MCF 10A (cell line): ENCODE results near the gene PEX11A. TPM values are rescaled to one million over a fixed set of nuclear protein-coding genes. Genes with fewer than 3 reads are reported as not detected.

ENCODE experiments used
- BruUV-seq: library from RNA; stranded (reverse); fragments of 400-500 nt; replicated peaks from 2 replicates; lab custom pipeline; 2021; lab: Mats Ljungman, UMichigan
- CTCF ChIA-PET: fragments of 300-600 bp; sonication (Branson Sonifier 250); formaldehyde crosslinking; extraction: SDS; loops from one replicate; lab custom pipeline; 2021; ENCODE audit warnings: antibody characterized with exemption, inconsistent platforms; lab: Yijun Ruan, JAX
- POLR2A ChIA-PET: fragments of 300-600, 350-650 bp; sonication (Branson Sonifier 250); formaldehyde crosslinking; extraction: SDS; loops from one replicate; lab custom pipeline; 2020; ENCODE audit warnings: antibody characterized with exemption, inconsistent platforms; lab: Yijun Ruan, JAX
- DNase-seq: peaks from one replicate; pipeline ENCODE4 v3.0.0-alpha.2; 2018; ENCODE audit not compliant: unreplicated experiment
- H3K27ac Mint-ChIP-seq: one replicate; pipeline ENCODE4 v1.8.0; 2022; ENCODE audit warnings: mild to moderate bottlenecking, low read depth, mixed read lengths; ENCODE audit not compliant: unreplicated experiment
- H3K27me3 Mint-ChIP-seq: one replicate; pipeline ENCODE4 v1.8.0; 2022; ENCODE audit warnings: mixed read lengths; ENCODE audit not compliant: insufficient read depth, unreplicated experiment
- H3K36me3 Mint-ChIP-seq: one replicate; pipeline ENCODE4 v1.8.0; 2022; ENCODE audit warnings: mild to moderate bottlenecking, moderate library complexity, mixed read lengths; ENCODE audit not compliant: insufficient read depth, unreplicated experiment
- H3K4me1 Mint-ChIP-seq: one replicate; pipeline ENCODE4 v1.8.0; 2022; ENCODE audit warnings: mixed read lengths; ENCODE audit not compliant: insufficient read depth, unreplicated experiment
- H3K4me3 Mint-ChIP-seq: one replicate; pipeline ENCODE4 v1.8.0; 2022; ENCODE audit warnings: mild to moderate bottlenecking, moderate library complexity, mixed read lengths; ENCODE audit not compliant: unreplicated experiment
- H3K9me3 Mint-ChIP-seq: one replicate; pipeline ENCODE4 v1.8.0; 2022; ENCODE audit warnings: mixed read lengths; ENCODE audit not compliant: unreplicated experiment
- CTCF ChIP-seq: fragments of 200-600 bp; IDR thresholded peaks from one replicate; pipeline ENCODE4 v1.8.0; 2022; ENCODE audit warnings: antibody characterized with exemption, mild to moderate bottlenecking; ENCODE audit not compliant: unreplicated experiment
- intact Hi-C: fragments of 100-400 bp; cut with micrococcal nuclease; formaldehyde crosslinking; loops from 2 replicates; pipeline ENCODE4 v1.14.1; 2022
- total RNA-seq: library from RNA; stranded (reverse); gene quantifications from 2 replicates; pipeline ENCODE4 v1.2.3, GENCODE V29; 2022

Gene PEX11A
- total RNA-seq, 1 experiment from 2014 or later, result 3.4 TPM

- intact Hi-C loops, result no loop called here
- no peak overlapping the region for H3K4me3 Mint-ChIP-seq
- POLR2A ChIA-PET, result no interaction called here
- H3K36me3 Mint-ChIP-seq, result peaks cover 4% of the 10 kb centered on the region
- no peak for TF ChIP-seq CTCF
- H3K27ac Mint-ChIP-seq, result no peak overlapping the region
- peaks cover 4% of the 10 kb centered on the region for H3K9me3 Mint-ChIP-seq
- DNase-seq, result no peak
- H3K4me1 Mint-ChIP-seq, result no peaks in the 10 kb centered on the region
- no peaks in the 10 kb centered on the region for H3K27me3 Mint-ChIP-seq
- CTCF ChIA-PET, result no interaction called here
- no TSS peak for BruUV-seq
Observed at GRCh38 chr15:89724621-89725020, 34.1 kb upstream of the PEX11A start.

GRCh38 chr15:89723031-89723430 is 32.5 kb upstream of the PEX11A start:
- POLR2A ChIA-PET, result no interaction called here
- H3K27me3 Mint-ChIP-seq, result no peaks in the 10 kb centered on the region
- intact Hi-C loops, result no loop called here
- H3K4me1 Mint-ChIP-seq, result no peaks in the 10 kb centered on the region
- peaks cover 5% of the 10 kb centered on the region for H3K36me3 Mint-ChIP-seq
- TF ChIP-seq CTCF, result no peak
- CTCF ChIA-PET, result interaction anchor here (1.1 kb wide), 1 partner anchor 18 kb away, joined by 3 read pairs; no protein-coding TSS in a partner anchor
- no peak for DNase-seq
- no peak overlapping the region for H3K4me3 Mint-ChIP-seq
- no TSS peak for BruUV-seq
- no peak overlapping the region for H3K27ac Mint-ChIP-seq
- H3K9me3 Mint-ChIP-seq, result peaks cover 4% of the 10 kb centered on the region

GRCh38 chr15:89714775-89715174 is 24.2 kb upstream of the PEX11A start:
- no TSS peak for BruUV-seq
- intact Hi-C loops, result no loop called here
- CTCF ChIA-PET, result no interaction called here

GRCh38 chr15:89707577-89707976 is 17.0 kb upstream of the PEX11A start:
- CTCF ChIA-PET, result interaction anchor here (0.7 kb wide), 1 partner anchor 16 kb away, joined by 6 read pairs; no protein-coding TSS in a partner anchor
- no peaks in the 10 kb centered on the region for H3K9me3 Mint-ChIP-seq
- H3K36me3 Mint-ChIP-seq, result no peaks in the 10 kb centered on the region
- POLR2A ChIA-PET, result no interaction called here
- no peak overlapping the region for H3K4me3 Mint-ChIP-seq
- H3K27ac Mint-ChIP-seq, result no peak overlapping the region
- no peak for DNase-seq
- BruUV-seq, result no TSS peak
- H3K27me3 Mint-ChIP-seq, result peaks cover 23% of the 10 kb centered on the region
- no peaks in the 10 kb centered on the region for H3K4me1 Mint-ChIP-seq
- no peak for TF ChIP-seq CTCF
- intact Hi-C loops, result no loop called here

More at GRCh38 chr15:89714775-89715174, 24.2 kb upstream of the PEX11A start:
- Mint-ChIP-seq H3K4me1 (no peaks in the 10 kb centered on the region), H3K27me3 (no peaks in the 10 kb centered on the region), H3K4me3 (no peak overlapping the region), H3K27ac (no peak overlapping the region), H3K36me3 (peaks cover 3% of the 10 kb centered on the region), H3K9me3 (no peaks in the 10 kb centered on the region)
- POLR2A ChIA-PET, result no interaction called here
- peak; percentile 14 for DNase-seq
- TF ChIP-seq CTCF, result no peak
